ENCODE results near the gene NRXN3. TPM values are rescaled to one million over a fixed set of nuclear protein-coding genes. Genes with fewer than 3 reads are reported as not detected.

Gene NRXN3
- total and polyA plus RNA-seq, 2 of the 4 experiments (the other 2 are of a cell fraction) = 4.8 to 25.1 TPM

GRCh38 chr14:78576437-78577166 is 406.4 kb downstream of the NRXN3 start:
- no peak overlapping the region for H3K4me3 ChIP-seq (ENCODE audit: insufficient read depth, low read depth, low read length)
- no peaks in the 10 kb centered on the region for H3K9me1 ChIP-seq (ENCODE audit: insufficient read depth, low read length)
- peaks cover 6% of the 10 kb centered on the region for H3K9me3 ChIP-seq (ENCODE audit: control insufficient read depth, insufficient read depth, low read length)
- H3K23ac ChIP-seq (ENCODE audit: low read depth, low read length) = no peak overlapping the region
- H3K4me2 ChIP-seq (ENCODE audit: low read depth, low read length) = no peak overlapping the region
- no peak overlapping the region for H3K9ac ChIP-seq (ENCODE audit: low read depth, low read length)
- H3K27me3 ChIP-seq (ENCODE audit: control insufficient read depth, insufficient read depth, low read length) = no peaks in the 10 kb centered on the region
- H2BK20ac ChIP-seq (ENCODE audit: low read depth, low read length) = no peak overlapping the region
- no peak overlapping the region for H4K5ac ChIP-seq (ENCODE audit: low read depth, low read length)
- H4K20me1 ChIP-seq (ENCODE audit: insufficient read depth, low read length) = no peaks in the 10 kb centered on the region
- TF ChIP-seq CHD1 (IDR thresholded peaks at IDR 0.05; ENCODE audit: low read depth, low read length) (no peak), FOS (IDR thresholded peaks at IDR 0.05; ENCODE audit: low read depth, low read length) (no peak), ELK1 (IDR thresholded peaks at IDR 0.05; ENCODE audit: borderline replicate concordance, low read depth, low read length) (no peak), USF2 (IDR thresholded peaks at IDR 0.05; ENCODE audit: low read depth, low read length) (no peak), MAFK (IDR thresholded peaks at IDR 0.05; ENCODE audit: low read depth, low read length) (no peak), BHLHE40 (IDR thresholded peaks at IDR 0.05; ENCODE audit: low read depth, low read length) (no peak), MAZ (IDR thresholded peaks at IDR 0.05; ENCODE audit: borderline replicate concordance, low read depth, low read length) (no peak), CTCF (conservative IDR thresholded peaks at IDR 0.05; ENCODE audit: low read depth, low read length) (no peak), NFE2L2 (IDR thresholded peaks at IDR 0.05; ENCODE audit: low read depth, low read length) (no peak), RAD21 (IDR thresholded peaks at IDR 0.05; ENCODE audit: low read length) (no peak)
- no peak overlapping the region for H2BK120ac ChIP-seq (ENCODE audit: low read depth, low read length)
- no CpG with 5 or more reads among the region's 5 CpGs for WGBS, 2 experiments (ENCODE audit: extremely low coverage in 2 of 2, insufficient read length in 1 of 2)
- dilution Hi-C loops (cut with HindIII; ENCODE audit: low sequenced_read_pairs, unreplicated experiment) (no loop called here), intact Hi-C loops (cut with micrococcal nuclease) (no loop called here), in situ Hi-C loops (cut with MboI; ENCODE audit: low sequenced_read_pairs) (loop anchor here (25.0 kb wide), 1 partner anchor 714 kb away; no protein-coding TSS in a partner anchor)
- no peak overlapping the region for H2BK15ac ChIP-seq (ENCODE audit: low read depth, low read length)
- ChIA-PET POLR2A (ENCODE audit: unreplicated experiment) (no interaction called here), CTCF (interaction anchor here (0.6 kb wide), 1 partner anchor 711 kb away, joined by 3 read pairs; no protein-coding TSS in a partner anchor)
- H3K4me1 ChIP-seq (ENCODE audit: control insufficient read depth, insufficient read depth, low read length) = no peaks in the 10 kb centered on the region
- no peak overlapping the region for H2AFZ ChIP-seq (replicated peaks; ENCODE audit: low read length, poor library complexity)
- H2AK5ac ChIP-seq (ENCODE audit: low read depth, low read length) = no peak overlapping the region
- no peaks in the 10 kb centered on the region for H3K36me3 ChIP-seq (ENCODE audit: control insufficient read depth, insufficient read depth, low read length)
- no peak overlapping the region for H2BK5ac ChIP-seq (ENCODE audit: low read depth, low read length, poor library complexity, severe bottlenecking)
- ATAC-seq (ENCODE audit: low read depth) (no peak), DNase-seq (no peak)
- H3K14ac ChIP-seq (replicated peaks; ENCODE audit: low read depth, low read length) = no peak overlapping the region
- no peak overlapping the region for H3K56ac ChIP-seq (ENCODE audit: extremely low read depth, insufficient read depth, low read length)
- no peak overlapping the region for H4K91ac ChIP-seq (ENCODE audit: insufficient read depth, low read depth, low read length)
- no peak overlapping the region for H4K8ac ChIP-seq (ENCODE audit: low read depth in 2 of 2, low read length in 2 of 2)
- no peak overlapping the region for H2AK9ac ChIP-seq (replicated peaks; ENCODE audit: low read depth, low read length, poor library complexity)
- H3K27ac ChIP-seq (ENCODE audit: insufficient read depth, low read length) = no peak overlapping the region
- no peak overlapping the region for H3K4ac ChIP-seq (ENCODE audit: low read depth, low read length)
- no peaks in the 10 kb centered on the region for H3K79me1 ChIP-seq (ENCODE audit: low read depth in 1 of 2, low read length in 2 of 2)
- H3K18ac ChIP-seq (ENCODE audit: low read depth, low read length) = no peak overlapping the region
- no TSS peak for BruUV-seq (replicated peaks)

Data from IMR-90 (cell line).